ENCODE measurements around the gene CCNDBP1.

Gene CCNDBP1

DNA sequence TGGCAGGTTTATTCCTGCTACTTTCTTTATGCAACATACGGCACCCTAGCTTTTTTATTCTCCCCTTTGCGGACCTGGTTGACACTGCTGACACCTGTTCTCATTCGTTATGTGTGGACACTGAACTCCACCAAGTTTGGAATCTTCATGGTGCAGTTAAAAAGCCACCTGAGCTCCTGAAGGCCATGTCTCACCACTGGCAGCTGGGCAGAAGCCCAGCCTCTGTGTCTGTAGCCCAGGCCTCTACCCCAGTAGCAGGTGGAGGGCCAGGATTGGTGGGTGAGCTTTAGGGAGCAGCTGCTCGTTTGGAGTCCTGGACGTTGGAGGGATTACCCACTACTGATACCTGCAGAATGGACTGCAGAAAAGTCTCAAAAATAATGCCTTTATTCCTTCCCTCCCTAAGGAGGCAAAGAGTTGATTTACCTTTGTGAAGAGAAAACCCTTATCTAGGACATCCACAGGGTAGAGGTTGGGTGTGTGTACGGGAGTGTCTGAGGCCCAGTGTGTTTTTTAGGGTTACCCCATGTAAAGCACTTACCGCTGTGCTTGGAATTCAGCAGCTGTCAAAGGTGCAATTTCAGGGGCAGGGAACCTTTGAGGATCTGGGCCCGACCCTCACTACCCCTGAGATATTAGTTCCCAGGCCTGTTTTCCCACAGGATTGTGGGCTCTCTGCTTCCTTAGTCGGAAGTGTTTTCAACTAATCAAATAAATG, 637 bp upstream of the CCNDBP1 start:
- H3K4me3 ChIP-seq (ENCODE audit: low read length) = no peak overlapping the region
- TF ChIP-seq, protein P1, sequence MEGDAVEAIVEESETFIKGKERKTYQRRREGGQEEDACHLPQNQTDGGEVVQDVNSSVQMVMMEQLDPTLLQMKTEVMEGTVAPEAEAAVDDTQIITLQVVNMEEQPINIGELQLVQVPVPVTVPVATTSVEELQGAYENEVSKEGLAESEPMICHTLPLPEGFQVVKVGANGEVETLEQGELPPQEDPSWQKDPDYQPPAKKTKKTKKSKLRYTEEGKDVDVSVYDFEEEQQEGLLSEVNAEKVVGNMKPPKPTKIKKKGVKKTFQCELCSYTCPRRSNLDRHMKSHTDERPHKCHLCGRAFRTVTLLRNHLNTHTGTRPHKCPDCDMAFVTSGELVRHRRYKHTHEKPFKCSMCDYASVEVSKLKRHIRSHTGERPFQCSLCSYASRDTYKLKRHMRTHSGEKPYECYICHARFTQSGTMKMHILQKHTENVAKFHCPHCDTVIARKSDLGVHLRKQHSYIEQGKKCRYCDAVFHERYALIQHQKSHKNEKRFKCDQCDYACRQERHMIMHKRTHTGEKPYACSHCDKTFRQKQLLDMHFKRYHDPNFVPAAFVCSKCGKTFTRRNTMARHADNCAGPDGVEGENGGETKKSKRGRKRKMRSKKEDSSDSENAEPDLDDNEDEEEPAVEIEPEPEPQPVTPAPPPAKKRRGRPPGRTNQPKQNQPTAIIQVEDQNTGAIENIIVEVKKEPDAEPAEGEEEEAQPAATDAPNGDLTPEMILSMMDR (IDR thresholded peaks at IDR 0.05; ENCODE audit: insufficient read depth, low read depth, low read length, missing control alignments) = no peak
- DNase-seq (ENCODE audit: low read depth) = no peak

DNA sequence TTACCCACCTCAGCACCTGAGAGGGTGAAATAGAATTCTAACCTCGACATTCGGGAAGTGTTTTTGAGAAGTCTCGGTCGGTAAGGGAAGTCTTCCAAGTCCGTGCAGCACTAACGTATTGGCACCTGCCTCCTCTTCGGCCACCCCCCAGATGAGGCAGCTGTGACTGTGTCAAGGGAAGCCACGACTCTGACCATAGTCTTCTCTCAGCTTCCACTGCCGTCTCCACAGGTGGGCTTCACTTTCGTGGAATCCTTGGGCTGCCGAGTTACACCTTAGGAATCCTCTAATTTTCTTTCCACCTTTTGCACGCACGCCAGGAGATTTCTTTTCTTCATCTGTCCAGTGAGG, 775 bp downstream of the CCNDBP1 start:
- TF ChIP-seq, protein P1 (IDR thresholded peaks at IDR 0.05; ENCODE audit: insufficient read depth, low read depth, low read length, missing control alignments) = no peak
- peak overlapping the region; percentile 73 for H3K4me3 ChIP-seq (ENCODE audit: low read length)
- no peak for DNase-seq (ENCODE audit: low read depth)

DNA sequence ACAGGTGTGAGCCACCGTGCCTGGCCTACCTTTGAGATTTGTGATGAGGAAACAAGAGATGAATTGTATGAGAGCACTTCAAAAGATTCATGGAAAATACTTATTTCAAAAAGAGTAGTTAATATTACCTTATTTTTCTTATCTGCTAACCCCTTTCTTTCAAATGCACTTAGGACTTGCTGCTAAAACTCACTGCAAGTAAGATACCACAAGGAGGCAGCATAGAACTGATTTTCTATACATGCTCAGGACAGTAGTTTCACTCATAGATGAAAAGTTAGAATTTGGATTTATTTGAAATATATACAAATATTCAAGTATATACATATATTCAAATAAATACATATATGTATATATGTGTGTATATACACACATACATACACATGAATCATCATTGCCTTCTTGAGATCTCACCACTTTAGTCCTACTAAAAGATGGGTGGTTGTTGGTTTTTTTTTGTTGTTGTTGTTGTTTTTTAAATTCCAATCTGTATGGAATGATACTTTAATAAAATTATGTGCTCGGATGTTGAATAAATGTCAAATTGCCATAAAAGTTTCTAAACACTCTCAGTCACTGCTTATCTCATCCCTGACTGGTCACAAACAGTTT, 2.4 kb downstream of the CCNDBP1 start:
- peak; percentile 67 for DNase-seq (ENCODE audit: low read depth)
- TF ChIP-seq, protein P1 (IDR thresholded peaks at IDR 0.05; ENCODE audit: insufficient read depth, low read depth, low read length, missing control alignments) = peak; percentile 70
- no peak overlapping the region for H3K4me3 ChIP-seq (ENCODE audit: low read length)

DNA sequence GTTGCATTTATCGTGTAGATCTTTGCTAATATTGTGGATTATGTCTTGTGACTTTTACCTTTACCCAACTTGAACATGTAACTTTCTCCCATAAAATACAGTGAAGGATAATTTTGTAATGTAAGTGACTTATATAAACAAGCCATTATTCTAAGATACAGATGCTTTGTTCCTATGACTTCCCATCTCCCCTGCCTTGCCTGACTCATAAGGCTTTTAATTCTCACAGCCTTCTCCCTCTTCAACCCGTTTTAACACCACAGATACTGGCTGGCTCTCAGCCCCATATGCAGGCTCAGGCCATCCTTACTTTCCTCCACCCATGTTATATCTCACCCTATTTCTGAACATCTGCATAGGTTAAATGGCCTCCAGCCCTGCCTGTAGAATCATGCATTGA, 4.1 kb downstream of the CCNDBP1 start:
- no peak for DNase-seq (ENCODE audit: low read depth)
- H3K4me3 ChIP-seq (ENCODE audit: low read length) = no peak overlapping the region
- TF ChIP-seq, protein P1 (IDR thresholded peaks at IDR 0.05; ENCODE audit: insufficient read depth, low read depth, low read length, missing control alignments) = no peak

DNA sequence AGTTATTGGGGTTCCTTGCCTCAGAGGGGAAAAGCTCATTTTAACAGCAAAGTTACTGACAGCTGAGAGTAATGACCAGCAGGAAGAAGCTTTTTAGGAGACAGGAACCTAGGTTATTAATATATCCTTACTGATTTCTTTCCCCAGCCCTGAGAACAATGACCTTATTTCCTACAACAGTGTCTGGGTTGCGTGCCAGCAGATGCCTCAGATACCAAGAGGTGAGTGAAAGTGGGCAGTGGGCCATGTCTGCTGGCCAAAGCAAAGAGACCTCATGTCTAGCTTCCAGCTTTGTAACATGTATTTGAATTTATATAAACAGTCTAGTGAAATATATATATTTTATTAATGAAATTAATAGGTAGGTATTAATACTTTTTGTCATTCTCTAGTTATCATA, 5.0 kb downstream of the CCNDBP1 start:
- DNase-seq (ENCODE audit: low read depth) = no peak
- TF ChIP-seq, protein P1 (IDR thresholded peaks at IDR 0.05; ENCODE audit: insufficient read depth, low read depth, low read length, missing control alignments) = no peak
- no peak overlapping the region for H3K4me3 ChIP-seq (ENCODE audit: low read length)

DNA sequence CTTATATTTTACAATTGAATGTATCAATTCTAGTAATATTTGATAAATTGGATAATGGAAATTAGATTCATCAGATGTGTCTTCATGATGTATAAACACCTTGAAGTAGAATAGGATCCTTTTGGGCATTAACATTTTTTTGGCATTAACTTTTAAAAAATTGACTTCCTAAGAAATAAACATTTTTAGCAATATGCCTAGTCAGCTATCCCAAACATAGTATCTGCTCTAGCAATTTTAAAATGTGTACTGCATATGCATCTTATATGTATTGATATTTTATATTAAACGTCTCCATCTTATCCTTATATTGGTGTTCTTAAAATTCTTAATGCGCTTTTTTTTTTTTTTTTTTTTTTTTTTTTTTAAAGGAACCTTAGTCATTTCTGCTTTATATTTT, 8.5 kb downstream of the CCNDBP1 start:
- no peak overlapping the region for H3K4me3 ChIP-seq (ENCODE audit: low read length)
- DNase-seq (ENCODE audit: low read depth) = no peak
- TF ChIP-seq, protein P1 (IDR thresholded peaks at IDR 0.05; ENCODE audit: insufficient read depth, low read depth, low read length, missing control alignments) = no peak

DNA sequence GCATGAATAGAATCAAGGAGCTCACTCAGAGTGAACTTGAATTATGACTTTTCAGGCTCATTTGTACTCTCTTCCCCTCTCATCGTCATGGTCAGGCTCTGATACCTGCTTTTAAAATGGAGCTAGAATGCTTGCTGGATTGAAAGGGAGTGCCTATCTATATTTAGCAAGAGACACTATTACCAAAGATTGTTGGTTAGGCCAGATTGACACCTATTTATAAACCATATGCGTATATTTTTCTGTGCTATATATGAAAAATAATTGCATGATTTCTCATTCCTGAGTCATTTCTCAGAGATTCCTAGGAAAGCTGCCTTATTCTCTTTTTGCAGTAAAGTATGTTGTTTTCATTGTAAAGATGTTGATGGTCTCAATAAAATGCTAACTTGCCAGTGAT, 9.6 kb downstream of the CCNDBP1 start:
- TF ChIP-seq, protein P1 (IDR thresholded peaks at IDR 0.05; ENCODE audit: insufficient read depth, low read depth, low read length, missing control alignments) = no peak
- DNase-seq (ENCODE audit: low read depth) = no peak
- H3K4me3 ChIP-seq (ENCODE audit: low read length) = no peak overlapping the region

Data from epithelial cell of esophagus (primary cell).